GM12878 (cell line): ENCODE results near the gene SSBP4.

Source experiments
- ATF7 ChIP-seq: fragments of 450-650 bp; IDR thresholded peaks from 2 replicates; pipeline ENCODE4 v1.6.1; 2016; ENCODE audit warnings: low read depth, mild to moderate bottlenecking
- CHD2 ChIP-seq: IDR thresholded peaks from 2 replicates; pipeline ENCODE4 v1.6.1; 2011; ENCODE audit warnings: low read depth, low read length, improper control_type of control experiment, borderline replicate concordance
- POLR2AphosphoS5 ChIP-seq: IDR thresholded peaks from 2 replicates; pipeline ENCODE4 v1.6.1; 2011; ENCODE audit warnings: mild to moderate bottlenecking, low read length, inconsistent platforms
- SIN3A ChIP-seq: IDR thresholded peaks from 2 replicates; pipeline ENCODE4 v1.6.1; 2012; ENCODE audit warnings: low read depth, low read length, improper control_type of control experiment
- SMC3 ChIP-seq: IDR thresholded peaks from 2 replicates; pipeline ENCODE4 v1.6.1; 2011; ENCODE audit warnings: low read length, improper control_type of control experiment, borderline replicate concordance
- SP1 ChIP-seq: IDR thresholded peaks from one replicate; pipeline ENCODE4 v1.6.1; 2011; ENCODE audit warnings: low read depth, low read length
- STAT3 ChIP-seq: IDR thresholded peaks from 2 replicates; pipeline ENCODE4 v1.6.1; 2011; ENCODE audit warnings: low read depth, low read length, improper control_type of control experiment
- TF ChIP-seq, protein P1 (sequence below), 3 experiments: IDR thresholded peaks in 2 of 3; conservative IDR thresholded peaks in 1 of 3; 2 replicates each; pipeline ENCODE4 v1.5.1; 2011; ENCODE audit warnings: low read depth in 3 of 3, low read length in 3 of 3, mild to moderate bottlenecking in 3 of 3, control low read depth in 2 of 3, moderate library complexity in 2 of 3, inconsistent platforms in 1 of 3, mixed read lengths in 1 of 3; ENCODE audit not compliant: control insufficient read depth in 2 of 3, insufficient read depth in 1 of 3; ENCODE audit errors: extremely low read depth in 1 of 3
- TF ChIP-seq, protein P2 (sequence below): fragments of 450-650 bp; IDR thresholded peaks from 2 replicates; pipeline ENCODE4 v1.6.1; 2017; ENCODE audit warnings: mild to moderate bottlenecking, moderate library complexity

DNA sequence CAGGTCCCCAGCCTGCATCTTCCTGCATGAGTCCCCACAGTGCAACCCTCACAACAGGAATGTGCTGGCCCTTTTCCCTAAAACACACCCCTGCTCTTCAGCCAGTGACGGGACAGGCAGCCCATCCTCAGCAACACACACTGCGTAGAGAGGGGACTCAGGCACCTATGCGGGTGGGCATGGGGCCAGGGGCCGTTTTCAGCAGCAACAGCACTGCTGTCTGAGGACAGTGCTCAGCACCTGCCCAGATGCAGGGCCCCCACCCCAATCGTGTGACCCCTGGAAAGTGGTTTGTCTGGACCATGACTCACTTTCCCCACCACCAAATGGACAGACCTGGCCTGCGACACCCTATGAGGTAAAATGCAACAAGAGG, 46.8 kb downstream of the SSBP4 start:
- no peak for TF ChIP-seq SIN3A
- no peak for TF ChIP-seq ATF7
- no peak for TF ChIP-seq POLR2AphosphoS5
- TF ChIP-seq CHD2: no peak
- TF ChIP-seq STAT3: no peak
- no peak for TF ChIP-seq SMC3
- TF ChIP-seq, protein P1, sequence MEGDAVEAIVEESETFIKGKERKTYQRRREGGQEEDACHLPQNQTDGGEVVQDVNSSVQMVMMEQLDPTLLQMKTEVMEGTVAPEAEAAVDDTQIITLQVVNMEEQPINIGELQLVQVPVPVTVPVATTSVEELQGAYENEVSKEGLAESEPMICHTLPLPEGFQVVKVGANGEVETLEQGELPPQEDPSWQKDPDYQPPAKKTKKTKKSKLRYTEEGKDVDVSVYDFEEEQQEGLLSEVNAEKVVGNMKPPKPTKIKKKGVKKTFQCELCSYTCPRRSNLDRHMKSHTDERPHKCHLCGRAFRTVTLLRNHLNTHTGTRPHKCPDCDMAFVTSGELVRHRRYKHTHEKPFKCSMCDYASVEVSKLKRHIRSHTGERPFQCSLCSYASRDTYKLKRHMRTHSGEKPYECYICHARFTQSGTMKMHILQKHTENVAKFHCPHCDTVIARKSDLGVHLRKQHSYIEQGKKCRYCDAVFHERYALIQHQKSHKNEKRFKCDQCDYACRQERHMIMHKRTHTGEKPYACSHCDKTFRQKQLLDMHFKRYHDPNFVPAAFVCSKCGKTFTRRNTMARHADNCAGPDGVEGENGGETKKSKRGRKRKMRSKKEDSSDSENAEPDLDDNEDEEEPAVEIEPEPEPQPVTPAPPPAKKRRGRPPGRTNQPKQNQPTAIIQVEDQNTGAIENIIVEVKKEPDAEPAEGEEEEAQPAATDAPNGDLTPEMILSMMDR (IDR thresholded peaks at IDR 0.05 in 2 of 3, conservative IDR thresholded peaks at IDR 0.05 in 1 of 3; ENCODE audit: control insufficient read depth in 2 of 3, extremely low read depth in 1 of 3, insufficient read depth in 1 of 3, low read depth in 3 of 3, low read length in 3 of 3): no peak
- TF ChIP-seq, protein P2, sequence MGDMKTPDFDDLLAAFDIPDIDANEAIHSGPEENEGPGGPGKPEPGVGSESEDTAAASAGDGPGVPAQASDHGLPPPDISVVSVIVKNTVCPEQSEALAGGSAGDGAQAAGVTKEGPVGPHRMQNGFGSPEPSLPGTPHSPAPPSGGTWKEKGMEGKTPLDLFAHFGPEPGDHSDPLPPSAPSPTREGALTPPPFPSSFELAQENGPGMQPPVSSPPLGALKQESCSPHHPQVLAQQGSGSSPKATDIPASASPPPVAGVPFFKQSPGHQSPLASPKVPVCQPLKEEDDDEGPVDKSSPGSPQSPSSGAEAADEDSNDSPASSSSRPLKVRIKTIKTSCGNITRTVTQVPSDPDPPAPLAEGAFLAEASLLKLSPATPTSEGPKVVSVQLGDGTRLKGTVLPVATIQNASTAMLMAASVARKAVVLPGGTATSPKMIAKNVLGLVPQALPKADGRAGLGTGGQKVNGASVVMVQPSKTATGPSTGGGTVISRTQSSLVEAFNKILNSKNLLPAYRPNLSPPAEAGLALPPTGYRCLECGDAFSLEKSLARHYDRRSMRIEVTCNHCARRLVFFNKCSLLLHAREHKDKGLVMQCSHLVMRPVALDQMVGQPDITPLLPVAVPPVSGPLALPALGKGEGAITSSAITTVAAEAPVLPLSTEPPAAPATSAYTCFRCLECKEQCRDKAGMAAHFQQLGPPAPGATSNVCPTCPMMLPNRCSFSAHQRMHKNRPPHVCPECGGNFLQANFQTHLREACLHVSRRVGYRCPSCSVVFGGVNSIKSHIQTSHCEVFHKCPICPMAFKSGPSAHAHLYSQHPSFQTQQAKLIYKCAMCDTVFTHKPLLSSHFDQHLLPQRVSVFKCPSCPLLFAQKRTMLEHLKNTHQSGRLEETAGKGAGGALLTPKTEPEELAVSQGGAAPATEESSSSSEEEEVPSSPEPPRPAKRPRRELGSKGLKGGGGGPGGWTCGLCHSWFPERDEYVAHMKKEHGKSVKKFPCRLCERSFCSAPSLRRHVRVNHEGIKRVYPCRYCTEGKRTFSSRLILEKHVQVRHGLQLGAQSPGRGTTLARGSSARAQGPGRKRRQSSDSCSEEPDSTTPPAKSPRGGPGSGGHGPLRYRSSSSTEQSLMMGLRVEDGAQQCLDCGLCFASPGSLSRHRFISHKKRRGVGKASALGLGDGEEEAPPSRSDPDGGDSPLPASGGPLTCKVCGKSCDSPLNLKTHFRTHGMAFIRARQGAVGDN: no peak
- no peak for TF ChIP-seq SP1
